Gastrocnemius medialis (tissue), 4 donors: Measurements from ENCODE around the gene SLC6A14.

Experiments
- CTCF ChIP-seq, 5 experiments: fragments of 450-650 bp in 3 of 5; fragments of 200-600 bp in 2 of 5; sonication (generic) in 2 of 5; IDR thresholded peaks in 4 of 5; conservative IDR thresholded peaks in 1 of 5; 1 replicate in 4 of 5; 2 replicates in 1 of 5; pipeline ENCODE4 v1.5.1; 2016 to 2019; ENCODE audit warnings: antibody characterized with exemption in 5 of 5, mild to moderate bottlenecking in 3 of 5, moderate library complexity in 3 of 5
- POLR2A ChIP-seq, 2 donors: fragments of 450-650 bp; IDR thresholded peaks; one replicate each; pipeline ENCODE4 v1.6.1; 2017; ENCODE audit warnings: antibody characterized with exemption in 2 of 2, mild to moderate bottlenecking in 2 of 2, moderate library complexity in 2 of 2

DNA sequence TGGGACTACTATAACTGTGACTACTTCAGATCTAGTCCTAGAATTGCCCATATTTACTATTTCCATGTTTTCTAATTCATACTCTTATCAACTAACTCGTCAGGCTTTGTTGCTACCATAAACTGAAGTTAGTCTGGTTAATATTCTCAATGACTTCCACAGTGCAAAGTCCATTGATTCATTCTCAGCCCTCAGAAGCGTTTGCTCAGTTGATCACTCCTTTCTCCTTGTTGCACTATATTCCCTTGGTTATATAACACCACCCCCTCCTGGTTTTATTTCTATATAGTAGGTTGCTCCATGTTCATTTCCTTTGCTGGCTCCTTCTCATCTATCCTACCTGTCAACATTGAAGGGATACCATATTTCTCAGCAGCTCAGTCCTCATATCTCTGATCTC lies 27.2 kb upstream of the SLC6A14 start:
- no peak for TF ChIP-seq POLR2A (IDR thresholded peaks at IDR 0.05)
- TF ChIP-seq CTCF (IDR thresholded peaks at IDR 0.05 in 4 of 5, conservative IDR thresholded peaks at IDR 0.05 in 1 of 5): no peak
